Hepatocyte (in vitro differentiated cells): Measurements from ENCODE around the gene ARVCF. TPM values are rescaled to one million over a fixed set of nuclear protein-coding genes. Genes with fewer than 3 reads are reported as not detected.
A peak's percentile ranks its signal among the peaks of the same experiment; 100 is the strongest.

Experiments
- DNase-seq: peaks from one replicate; pipeline ENCODE4 v3.0.0-alpha.2; 2016; ENCODE audit warnings: low spot score
- H2AFZ ChIP-seq: fragments of 200-600 bp; sonication (generic); 2 replicates; pipeline ENCODE4 v1.6.0; 2016; ENCODE audit warnings: antibody characterized with exemption, mild to moderate bottlenecking
- H3K27ac ChIP-seq: fragments of 200-600 bp; sonication (generic); 2 replicates; pipeline ENCODE4 v1.5.1; 2016; ENCODE audit warnings: mild to moderate bottlenecking
- H3K27me3 ChIP-seq: fragments of 200-600 bp; sonication (generic); 2 replicates; pipeline ENCODE4 v1.6.1; 2016
- H3K36me3 ChIP-seq: fragments of 200-600 bp; sonication (generic); replicated peaks from 2 replicates; pipeline ENCODE4 v1.5.1; 2016; ENCODE audit warnings: low read depth; ENCODE audit not compliant: insufficient read depth
- H3K4me1 ChIP-seq: fragments of 200-600 bp; sonication (generic); 2 replicates; pipeline ENCODE4 v1.5.1; 2016; ENCODE audit warnings: mild to moderate bottlenecking, moderate library complexity; ENCODE audit not compliant: insufficient read depth
- H3K4me2 ChIP-seq: fragments of 200-600 bp; sonication (generic); 2 replicates; pipeline ENCODE4 v1.6.0; 2016
- H3K4me3 ChIP-seq: fragments of 200-600 bp; sonication (generic); 2 replicates; pipeline ENCODE4 v1.5.1; 2016; ENCODE audit warnings: mild to moderate bottlenecking
- H3K79me2 ChIP-seq: fragments of 200-600 bp; sonication (generic); 2 replicates; pipeline ENCODE4 v1.6.0; 2017; ENCODE audit warnings: mild to moderate bottlenecking
- H3K9me2 ChIP-seq: fragments of 200-600 bp; sonication (generic); replicated peaks from 2 replicates; pipeline ENCODE4 v1.6.0; 2017; ENCODE audit warnings: mild to moderate bottlenecking; ENCODE audit not compliant: insufficient read depth
- H3K9me3 ChIP-seq: fragments of 200-600 bp; sonication (generic); 2 replicates; pipeline ENCODE4 v1.5.1; 2016; ENCODE audit warnings: low read depth, mild to moderate bottlenecking
- H4K20me1 ChIP-seq: fragments of 200-600 bp; sonication (generic); 2 replicates; pipeline ENCODE4 v1.6.0; 2016; ENCODE audit warnings: mild to moderate bottlenecking; ENCODE audit not compliant: insufficient read depth, poor library complexity, severe bottlenecking
- EZH2 ChIP-seq: fragments of 200-600 bp; sonication (generic); IDR thresholded peaks from 2 replicates; pipeline ENCODE4 v1.6.1; 2016; ENCODE audit warnings: antibody characterized with exemption, mild to moderate bottlenecking, borderline replicate concordance
- EZH2phosphoT487 ChIP-seq: fragments of 200-600 bp; sonication (generic); IDR thresholded peaks from one replicate; pipeline ENCODE4 v1.6.1; 2018; ENCODE audit warnings: antibody characterized with exemption, mild to moderate bottlenecking, low read depth, moderate library complexity; ENCODE audit not compliant: unreplicated experiment, severe bottlenecking
- WGBS: methylation state at CpG from one replicate; pipeline ENCODE4 v1.1.6; 2016; ENCODE audit warnings: low lambda C conversion rate; ENCODE audit errors: missing lambda C conversion rate; 5-methylcytosine and 5-hydroxymethylcytosine counted together
- polyA plus RNA-seq: library from polyadenylated mRNA; unstranded; fragments of >200 nt; fragmentation: Nextera tagmentation; extraction: Ambion mirVana; gene quantifications from 2 replicates; pipeline ENCODE4 v1.2.1, GENCODE V29; 2016
- total RNA-seq: library from RNA; depleted of rRNA; stranded (reverse); fragments of >200 nt; gene quantifications from 2 replicates; pipeline ENCODE4 v1.2.3, GENCODE V29; 2014
- TF ChIP-seq, protein P1 (sequence below): fragments of 200-600 bp; sonication (generic); IDR thresholded peaks from 2 replicates; pipeline ENCODE4 v1.5.1; 2016; ENCODE audit warnings: antibody characterized with exemption, mild to moderate bottlenecking; ENCODE audit not compliant: poor library complexity

Gene ARVCF
- total and polyA plus RNA-seq, 2 experiments from 2014 or later: 23.8 to 32.5 TPM

DNA sequence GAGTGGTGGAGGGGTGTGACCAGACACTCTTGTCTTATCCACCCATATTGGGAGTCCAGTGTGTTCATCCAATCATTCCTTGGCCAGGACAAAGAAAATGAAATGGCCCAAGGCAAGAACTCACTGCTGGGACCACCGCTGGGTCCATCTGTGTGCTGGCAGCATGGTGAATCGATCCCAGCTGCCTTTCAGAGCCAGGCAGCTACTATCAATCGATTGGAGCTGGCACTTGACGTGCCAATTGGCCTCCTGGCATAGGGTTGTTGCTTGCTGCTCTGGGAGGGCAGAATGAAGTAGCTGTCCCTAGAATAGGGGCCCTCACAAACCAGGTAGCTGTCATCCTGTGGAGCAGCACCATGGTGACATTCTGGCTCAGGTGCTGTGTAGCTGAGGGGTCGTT lies 1.4 kb upstream of the ARVCF start:
- no peaks in the 10 kb centered on the region for H3K9me2 ChIP-seq
- no peak overlapping the region for H3K27ac ChIP-seq
- peaks cover 33% of the 10 kb centered on the region for H3K27me3 ChIP-seq
- no peak for TF ChIP-seq EZH2
- peaks cover 18% of the 10 kb centered on the region for H3K79me2 ChIP-seq
- H3K4me1 ChIP-seq: peaks cover 16% of the 10 kb centered on the region
- no peak overlapping the region for H3K4me3 ChIP-seq
- H2AFZ ChIP-seq: no peak overlapping the region
- H3K36me3 ChIP-seq: no peaks in the 10 kb centered on the region
- DNase-seq: no peak
- WGBS: 84% methylated on average over 5 of the region's 5 CpGs
- no peak overlapping the region for H3K4me2 ChIP-seq
- peaks cover 2% of the 10 kb centered on the region for H4K20me1 ChIP-seq
- no peaks in the 10 kb centered on the region for H3K9me3 ChIP-seq

DNA sequence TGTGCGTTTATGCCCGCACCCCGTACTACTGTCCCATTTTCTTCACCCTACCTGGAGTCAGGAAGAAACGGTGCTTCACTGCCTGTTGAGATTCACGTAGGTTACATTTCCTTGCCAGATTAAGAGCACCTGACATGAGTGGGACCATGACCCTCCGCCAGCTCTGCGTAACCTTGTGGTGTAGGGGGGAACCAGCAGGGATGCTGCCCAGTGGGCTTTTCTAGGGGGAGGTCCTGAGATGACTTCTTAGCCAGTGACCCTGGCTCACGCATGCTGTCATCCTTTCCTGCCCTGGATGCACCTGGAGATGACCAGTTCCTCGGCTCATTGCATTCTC lies 967 bp upstream of the ARVCF start:
- H3K4me2 ChIP-seq: peak overlapping the region; percentile 96
- no peaks in the 10 kb centered on the region for H3K36me3 ChIP-seq
- no peak overlapping the region for H3K27ac ChIP-seq
- no peaks in the 10 kb centered on the region for H3K9me2 ChIP-seq
- TF ChIP-seq EZH2phosphoT487: no peak
- TF ChIP-seq EZH2: no peak
- TF ChIP-seq, protein P1, sequence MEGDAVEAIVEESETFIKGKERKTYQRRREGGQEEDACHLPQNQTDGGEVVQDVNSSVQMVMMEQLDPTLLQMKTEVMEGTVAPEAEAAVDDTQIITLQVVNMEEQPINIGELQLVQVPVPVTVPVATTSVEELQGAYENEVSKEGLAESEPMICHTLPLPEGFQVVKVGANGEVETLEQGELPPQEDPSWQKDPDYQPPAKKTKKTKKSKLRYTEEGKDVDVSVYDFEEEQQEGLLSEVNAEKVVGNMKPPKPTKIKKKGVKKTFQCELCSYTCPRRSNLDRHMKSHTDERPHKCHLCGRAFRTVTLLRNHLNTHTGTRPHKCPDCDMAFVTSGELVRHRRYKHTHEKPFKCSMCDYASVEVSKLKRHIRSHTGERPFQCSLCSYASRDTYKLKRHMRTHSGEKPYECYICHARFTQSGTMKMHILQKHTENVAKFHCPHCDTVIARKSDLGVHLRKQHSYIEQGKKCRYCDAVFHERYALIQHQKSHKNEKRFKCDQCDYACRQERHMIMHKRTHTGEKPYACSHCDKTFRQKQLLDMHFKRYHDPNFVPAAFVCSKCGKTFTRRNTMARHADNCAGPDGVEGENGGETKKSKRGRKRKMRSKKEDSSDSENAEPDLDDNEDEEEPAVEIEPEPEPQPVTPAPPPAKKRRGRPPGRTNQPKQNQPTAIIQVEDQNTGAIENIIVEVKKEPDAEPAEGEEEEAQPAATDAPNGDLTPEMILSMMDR: no peak
- no peak for DNase-seq
- H2AFZ ChIP-seq: no peak overlapping the region
- peaks cover 14% of the 10 kb centered on the region for H3K79me2 ChIP-seq
- no peak overlapping the region for H3K4me3 ChIP-seq
- peaks cover 16% of the 10 kb centered on the region for H3K4me1 ChIP-seq
- peaks cover 33% of the 10 kb centered on the region for H3K27me3 ChIP-seq
- peaks cover 2% of the 10 kb centered on the region for H4K20me1 ChIP-seq
- WGBS: 65% methylated on average over 9 of the region's 9 CpGs
- H3K9me3 ChIP-seq: no peaks in the 10 kb centered on the region

DNA sequence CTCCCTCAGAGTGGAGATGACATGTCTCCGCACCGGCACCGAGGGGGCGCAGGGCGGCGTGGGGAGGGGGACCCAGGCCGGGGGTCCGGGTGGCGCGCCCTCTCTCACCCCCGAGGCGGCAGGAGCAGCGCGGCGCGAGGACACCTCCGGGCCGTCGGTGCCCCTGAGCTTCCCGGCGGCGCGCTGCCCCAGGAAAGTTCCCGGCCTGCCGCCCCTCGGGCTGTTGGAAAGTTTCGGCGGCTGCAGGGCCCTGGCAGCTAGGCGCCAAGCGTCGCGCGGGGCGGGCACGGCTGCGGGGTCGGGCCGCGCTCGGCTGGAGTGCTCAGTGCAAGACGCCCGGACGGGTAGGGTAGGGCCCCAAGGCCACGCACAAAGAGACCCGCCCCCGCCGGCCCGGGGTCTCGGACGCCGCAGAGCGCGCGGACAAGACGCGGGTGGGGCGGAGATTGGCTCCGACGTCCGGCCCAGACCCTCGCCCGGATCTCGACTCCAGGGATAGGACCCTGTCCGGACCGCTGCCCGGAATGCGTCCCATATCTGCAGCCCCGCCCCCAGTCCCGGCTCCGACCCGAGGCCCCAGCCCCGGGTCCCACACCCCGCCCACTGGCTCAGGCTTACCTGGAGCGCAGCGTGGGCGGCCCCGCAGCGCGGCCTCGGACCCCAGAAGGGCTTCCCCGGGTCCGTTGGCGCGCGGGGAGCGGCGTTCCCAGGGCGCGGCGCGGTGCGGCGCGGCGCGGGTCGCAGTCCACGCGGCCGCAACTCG lies 471 bp downstream of the ARVCF start:
- Histone ChIP-seq H3K4me1 (peaks cover 6% of the 10 kb centered on the region), H3K36me3 (no peaks in the 10 kb centered on the region), H3K27ac (no peak overlapping the region), H3K4me3 (peak overlapping the region; percentile 63), H3K9me2 (no peaks in the 10 kb centered on the region), H3K4me2 (peak overlapping the region; percentile 96), H3K27me3 (peaks cover 33% of the 10 kb centered on the region), H4K20me1 (no peaks in the 10 kb centered on the region), H2AFZ (peak overlapping the region; percentile 57), H3K9me3 (no peaks in the 10 kb centered on the region), H3K79me2 (peaks cover 1% of the 10 kb centered on the region)
- under 1% methylated on average over 41 of the region's 101 CpGs for WGBS
- TF ChIP-seq, protein P1: no peak
- TF ChIP-seq EZH2phosphoT487 (peak; percentile 34), EZH2 (peak; percentile 88)
- DNase-seq: peak; percentile 46

DNA sequence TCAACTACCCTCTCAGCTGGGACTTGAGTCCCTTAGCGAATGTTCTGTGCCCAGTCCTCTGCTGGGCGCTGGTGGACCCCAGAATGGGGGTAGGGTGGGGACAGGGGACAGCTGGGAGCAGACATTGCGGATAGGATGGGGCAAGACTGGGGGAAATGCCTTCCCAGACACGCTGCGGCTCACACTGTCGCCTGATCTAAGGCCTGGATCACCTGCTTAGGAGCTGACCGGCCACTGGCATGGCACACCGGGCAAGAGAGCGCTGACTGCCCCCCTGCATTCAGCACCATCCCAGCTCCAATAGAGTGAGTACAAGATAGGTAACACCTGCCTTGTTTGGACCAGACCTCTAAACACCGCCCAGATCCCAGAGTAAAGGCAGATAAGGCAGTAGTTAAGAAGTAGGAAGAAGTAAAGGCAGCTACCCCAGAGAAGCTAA lies 1.4 kb downstream of the ARVCF start:
- no peak for DNase-seq
- Histone ChIP-seq H3K27me3 (peaks cover 33% of the 10 kb centered on the region), H3K79me2 (no peaks in the 10 kb centered on the region), H3K9me2 (no peaks in the 10 kb centered on the region), H4K20me1 (no peaks in the 10 kb centered on the region), H3K36me3 (no peaks in the 10 kb centered on the region), H3K4me2 (no peak overlapping the region), H3K9me3 (no peaks in the 10 kb centered on the region), H3K4me3 (no peak overlapping the region), H3K4me1 (peaks cover 6% of the 10 kb centered on the region), H2AFZ (no peak overlapping the region), H3K27ac (no peak overlapping the region)
- TF ChIP-seq, protein P1: no peak
- no peak for TF ChIP-seq EZH2
- no peak for TF ChIP-seq EZH2phosphoT487
- 82% methylated on average over 9 of the region's 10 CpGs for WGBS
